ENCODE data around the gene AFAP1.

AFAP1 gene

GRCh38 chr4:7817877-7818398 is 121.7 kb downstream of the AFAP1 start:
- no peak overlapping the region for H3K27ac Mint-ChIP-seq
- no peaks in the 10 kb centered on the region for H3K4me1 Mint-ChIP-seq
- DNase-seq, result no peak
- H3K27me3 Mint-ChIP-seq, result no peaks in the 10 kb centered on the region
- no peak for ATAC-seq
- no peak overlapping the region for H3K4me3 Mint-ChIP-seq
- H3K9me3 Mint-ChIP-seq, result no peaks in the 10 kb centered on the region

DNA sequence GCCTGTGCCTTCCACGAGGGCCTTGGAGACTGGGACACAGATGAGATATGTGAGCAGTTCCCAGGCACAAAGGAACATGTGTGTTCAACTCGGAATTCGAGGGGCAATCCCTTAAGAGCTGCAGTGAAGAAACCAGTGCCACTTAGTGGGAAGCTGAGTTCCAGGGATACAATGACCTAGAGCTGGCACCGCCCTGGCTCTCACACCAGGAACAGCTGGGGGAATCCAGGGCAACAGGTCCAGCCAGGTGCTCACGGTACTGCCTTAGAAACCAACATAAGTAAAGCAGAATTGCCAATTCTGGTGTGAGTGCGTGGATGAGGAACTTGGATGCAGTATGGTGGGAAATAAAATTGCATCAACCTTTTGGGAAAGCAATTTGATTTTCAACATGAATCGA is 122.9 kb downstream of the AFAP1 start:
- no peaks in the 10 kb centered on the region for H3K4me1 Mint-ChIP-seq
- H3K27me3 Mint-ChIP-seq, result no peaks in the 10 kb centered on the region
- no peaks in the 10 kb centered on the region for H3K9me3 Mint-ChIP-seq
- H3K4me3 Mint-ChIP-seq, result no peak overlapping the region
- ATAC-seq (no peak), DNase-seq (no peak)
- H3K27ac Mint-ChIP-seq, result no peak overlapping the region

- Mint-ChIP-seq H3K27ac (no peak overlapping the region), H3K4me1 (no peaks in the 10 kb centered on the region), H3K9me3 (no peaks in the 10 kb centered on the region), H3K27me3 (no peaks in the 10 kb centered on the region), H3K4me3 (no peak overlapping the region)
- ATAC-seq, result no peak
- no peak for DNase-seq
Measured at GRCh38 chr4:7815981-7816380, 123.7 kb downstream of the AFAP1 start.

GRCh38 chr4:7815562-7815961 is 124.1 kb downstream of the AFAP1 start:
- no peak overlapping the region for H3K27ac Mint-ChIP-seq
- no peaks in the 10 kb centered on the region for H3K4me1 Mint-ChIP-seq
- DNase-seq, result no peak
- H3K27me3 Mint-ChIP-seq, result no peaks in the 10 kb centered on the region
- ATAC-seq, result no peak
- no peak overlapping the region for H3K4me3 Mint-ChIP-seq
- no peaks in the 10 kb centered on the region for H3K9me3 Mint-ChIP-seq

DNA sequence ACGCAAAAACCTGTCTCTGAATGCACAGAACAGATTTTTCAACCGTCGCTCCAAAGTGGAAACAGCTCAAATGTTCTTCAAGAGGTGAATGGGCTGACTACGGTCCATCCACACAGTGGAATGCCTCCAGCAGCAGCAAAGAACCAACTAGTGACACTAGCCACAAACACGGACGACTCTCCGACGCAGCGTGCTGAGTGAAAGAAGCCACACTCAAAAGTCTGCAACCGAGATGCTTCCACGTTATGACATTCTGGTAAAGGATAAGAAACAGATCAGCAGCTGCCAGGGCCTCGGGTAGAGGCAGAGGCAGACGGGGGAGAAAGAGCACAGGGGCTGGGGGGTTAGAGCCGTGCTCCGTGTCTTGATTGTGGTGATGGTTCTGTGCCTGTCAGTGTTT is 125.2 kb downstream of the AFAP1 start:
- Mint-ChIP-seq H3K27me3 (no peaks in the 10 kb centered on the region), H3K27ac (peak overlapping the region in 1 of 2 donors; percentile 84), H3K4me3 (no peak overlapping the region), H3K4me1 (no peaks in the 10 kb centered on the region), H3K9me3 (no peaks in the 10 kb centered on the region)
- no peak for DNase-seq
- no peak for ATAC-seq

GRCh38 chr4:7813674-7814073 is 126.0 kb downstream of the AFAP1 start:
- ATAC-seq, result peak; percentile 48
- H3K27me3 Mint-ChIP-seq, result no peaks in the 10 kb centered on the region
- no peaks in the 10 kb centered on the region for H3K9me3 Mint-ChIP-seq
- no peak overlapping the region for H3K4me3 Mint-ChIP-seq
- DNase-seq, result no peak
- H3K27ac Mint-ChIP-seq, result no peak overlapping the region
- no peaks in the 10 kb centered on the region for H3K4me1 Mint-ChIP-seq

DNA sequence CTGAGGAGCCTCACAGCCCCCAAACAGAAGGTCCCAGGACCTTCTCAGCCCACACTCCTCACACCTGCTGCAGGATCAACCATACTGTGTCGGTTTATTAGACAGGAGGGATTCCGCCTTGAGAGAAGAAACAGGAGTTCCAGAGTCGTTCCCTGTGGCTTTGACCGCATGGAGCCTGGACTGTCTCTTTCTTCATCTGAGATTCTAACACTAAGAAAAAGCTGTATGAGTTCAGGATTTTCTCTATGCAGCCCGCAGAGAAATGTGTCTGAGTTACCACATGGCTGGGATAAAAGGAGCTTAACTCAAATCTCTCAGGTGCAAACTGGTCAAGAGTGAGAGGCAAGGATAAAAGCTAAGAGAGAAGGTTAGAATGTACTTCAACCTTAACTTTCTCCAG is 126.7 kb downstream of the AFAP1 start:
- ATAC-seq (no peak), DNase-seq (no peak)
- no peaks in the 10 kb centered on the region for H3K27me3 Mint-ChIP-seq
- no peaks in the 10 kb centered on the region for H3K9me3 Mint-ChIP-seq
- no peak overlapping the region for H3K27ac Mint-ChIP-seq
- no peaks in the 10 kb centered on the region for H3K4me1 Mint-ChIP-seq
- H3K4me3 Mint-ChIP-seq, result no peak overlapping the region

- Mint-ChIP-seq H3K27me3 (no peaks in the 10 kb centered on the region), H3K4me1 (no peaks in the 10 kb centered on the region), H3K9me3 (no peaks in the 10 kb centered on the region), H3K27ac (peak overlapping the region in 1 of 2 donors; percentile 79), H3K4me3 (no peak overlapping the region)
- ATAC-seq (no peak), DNase-seq (no peak)
Measured at GRCh38 chr4:7812231-7812857, 127.3 kb downstream of the AFAP1 start.

DNA sequence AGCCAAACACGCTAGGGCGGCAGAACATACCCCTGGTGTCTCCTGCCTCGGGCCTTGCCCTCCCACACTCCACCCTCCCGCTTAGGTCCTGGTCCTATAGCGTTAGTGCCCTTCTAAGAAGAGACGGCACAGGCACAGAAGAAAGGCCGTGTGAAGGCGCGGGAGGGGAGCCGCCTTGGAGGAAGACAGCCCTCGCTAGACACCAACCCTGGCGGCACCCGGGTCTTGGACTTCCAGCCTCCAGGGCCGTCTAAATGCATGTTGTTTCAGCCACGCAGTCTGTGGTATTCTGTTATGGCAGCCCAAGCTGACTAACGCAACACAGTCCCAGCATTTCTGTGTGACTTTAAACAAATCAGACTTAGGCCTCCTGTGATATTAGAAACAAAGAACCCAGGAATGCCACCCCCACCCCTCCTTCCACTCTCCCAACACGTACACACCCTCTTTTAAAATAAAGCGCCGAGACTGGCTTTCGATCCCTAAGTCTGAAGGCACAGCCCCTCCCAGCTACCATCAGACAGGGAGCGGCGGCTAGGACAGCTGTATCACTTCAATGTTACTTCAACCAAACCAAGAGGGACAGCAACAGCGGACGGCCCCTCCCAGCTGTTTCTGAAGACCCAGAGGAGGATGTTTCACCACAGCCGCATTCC is 128.0 kb downstream of the AFAP1 start:
- ATAC-seq, result no peak
- H3K4me1 Mint-ChIP-seq, result no peaks in the 10 kb centered on the region
- no peak overlapping the region for H3K27ac Mint-ChIP-seq
- DNase-seq, result no peak
- H3K4me3 Mint-ChIP-seq, result no peak overlapping the region
- no peaks in the 10 kb centered on the region for H3K27me3 Mint-ChIP-seq
- no peaks in the 10 kb centered on the region for H3K9me3 Mint-ChIP-seq

DNA sequence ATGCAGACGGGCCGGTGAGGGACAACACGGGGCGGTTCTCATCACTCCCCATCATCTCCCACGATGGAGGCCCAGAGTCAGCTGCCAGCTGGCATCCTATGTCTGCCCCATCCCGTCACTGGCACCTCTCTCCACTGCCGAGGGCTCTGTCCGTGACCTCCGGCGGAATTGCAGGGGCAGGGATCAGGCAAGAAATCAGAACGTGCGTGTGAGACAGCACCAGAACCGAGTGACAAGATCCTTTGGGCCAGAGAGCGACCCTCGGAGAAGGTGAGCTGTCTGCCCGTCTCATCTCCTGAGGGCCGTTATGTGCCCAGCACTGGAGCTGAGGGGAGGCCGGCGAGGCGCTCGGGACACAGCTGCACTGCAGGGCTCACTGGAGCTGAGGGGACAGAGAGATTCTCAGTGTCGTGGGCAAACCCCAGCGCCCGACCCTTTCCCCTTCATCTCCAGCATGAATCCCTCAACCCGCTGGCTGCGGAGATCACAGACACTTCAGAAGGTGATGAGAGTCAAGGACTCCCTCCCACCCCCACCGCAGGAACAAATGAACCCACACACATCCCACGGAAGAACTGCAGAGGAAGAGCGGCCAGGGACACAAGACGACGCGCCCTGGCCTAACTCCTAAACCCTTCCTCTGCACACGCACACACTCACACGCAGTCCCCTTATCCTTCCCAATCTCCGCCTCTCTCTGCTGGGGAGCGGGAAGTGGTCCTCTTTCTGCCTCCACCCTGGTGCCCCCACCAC is 128.7 kb downstream of the AFAP1 start:
- Mint-ChIP-seq H3K4me1 (no peaks in the 10 kb centered on the region), H3K9me3 (no peaks in the 10 kb centered on the region), H3K27ac (peak overlapping the region in 1 of 2 donors; percentile 12), H3K4me3 (no peak overlapping the region), H3K27me3 (no peaks in the 10 kb centered on the region)
- DNase-seq (no peak), ATAC-seq (no peak)

- Mint-ChIP-seq H3K4me3 (no peak overlapping the region), H3K4me1 (peaks cover 7% of the 10 kb centered on the region), H3K27me3 (no peaks in the 10 kb centered on the region), H3K27ac (peak overlapping the region in 1 of 2 donors; percentile 31), H3K9me3 (no peaks in the 10 kb centered on the region)
- no peak for ATAC-seq
- no peak for DNase-seq
Measured at GRCh38 chr4:7808752-7809151, 130.9 kb downstream of the AFAP1 start.

GRCh38 chr4:7808181-7808580 is 131.5 kb downstream of the AFAP1 start:
- H3K27ac Mint-ChIP-seq, result no peak overlapping the region

DNA sequence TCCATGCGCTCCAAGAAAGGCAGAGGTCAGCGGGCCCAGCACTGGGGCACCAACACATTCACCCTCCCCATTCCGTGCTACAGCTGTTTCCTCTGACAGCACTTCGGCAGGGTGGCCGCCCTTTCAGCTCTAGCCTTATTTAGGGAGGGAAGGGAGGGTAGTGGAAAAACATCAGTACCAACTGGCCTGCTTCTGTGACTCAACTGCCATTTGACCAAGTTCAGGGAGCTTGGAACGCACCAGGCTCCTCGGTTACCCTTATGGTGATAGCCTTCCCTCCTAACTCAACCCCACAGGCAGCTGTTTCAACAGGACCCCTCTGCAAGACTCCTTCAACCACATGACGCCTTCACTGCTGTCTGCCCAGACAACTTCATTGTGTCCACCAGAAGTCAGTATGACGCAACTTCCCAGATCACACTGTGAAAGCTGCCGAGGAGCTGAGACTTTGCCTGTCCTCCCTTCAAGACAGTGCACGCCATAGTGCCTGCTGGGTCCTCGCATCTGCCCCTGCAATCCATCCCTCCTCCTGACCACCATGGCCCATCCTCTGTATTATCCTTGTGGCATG is 132.2 kb downstream of the AFAP1 start:
- Mint-ChIP-seq H3K27me3 (no peaks in the 10 kb centered on the region), H3K27ac (peak overlapping the region in 1 of 2 donors; percentile 22), H3K4me1 (peaks cover 10% of the 10 kb centered on the region), H3K4me3 (no peak overlapping the region), H3K9me3 (no peaks in the 10 kb centered on the region)
- DNase-seq (no peak), ATAC-seq (no peak)

More at GRCh38 chr4:7808181-7808580, 131.5 kb downstream of the AFAP1 start:
- Mint-ChIP-seq H3K4me1 (peaks cover 10% of the 10 kb centered on the region), H3K27me3 (no peaks in the 10 kb centered on the region), H3K9me3 (no peaks in the 10 kb centered on the region), H3K4me3 (no peak overlapping the region)
- DNase-seq, result no peak
- no peak for ATAC-seq

GRCh38 chr4:7806338-7807090 is 133.1 kb downstream of the AFAP1 start:
- no peaks in the 10 kb centered on the region for H3K9me3 Mint-ChIP-seq
- no peak for ATAC-seq
- H3K4me1 Mint-ChIP-seq, result peaks cover 16% of the 10 kb centered on the region
- H3K27ac Mint-ChIP-seq, result peak overlapping the region in 1 of 2 donors; percentile 80
- no peak overlapping the region for H3K4me3 Mint-ChIP-seq
- no peak for DNase-seq
- no peaks in the 10 kb centered on the region for H3K27me3 Mint-ChIP-seq
